ENCODE results near the gene MYLK4.

Gene MYLK4

DNA sequence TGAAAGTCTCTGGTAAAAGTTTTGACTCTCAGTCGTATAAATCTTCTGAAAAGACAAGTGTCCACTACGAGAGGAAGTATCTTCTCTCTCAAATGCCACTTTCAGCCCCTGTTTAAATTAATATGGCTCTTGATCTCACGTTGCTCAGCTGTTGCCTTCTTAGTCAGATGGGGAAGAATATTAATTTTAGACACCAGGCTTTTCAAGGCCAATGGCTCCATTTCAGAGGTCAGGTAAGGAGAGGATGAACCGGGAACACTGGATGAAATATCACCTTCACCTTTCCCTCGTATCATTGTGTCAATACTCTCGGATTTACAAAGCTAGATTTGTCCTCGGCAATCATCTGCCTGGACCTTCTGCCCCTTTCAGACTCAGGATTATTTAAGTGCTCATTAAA is at the start of gene MYLK4:
Gene MYLK4, minus strand, starts transcription at position 91 of the 400 bp plus-strand sequence. CDS start 1,628 bp downstream, outside the sequence.
- no peak for DNase-seq (ENCODE audit: low read depth in 2 of 2)

DNA sequence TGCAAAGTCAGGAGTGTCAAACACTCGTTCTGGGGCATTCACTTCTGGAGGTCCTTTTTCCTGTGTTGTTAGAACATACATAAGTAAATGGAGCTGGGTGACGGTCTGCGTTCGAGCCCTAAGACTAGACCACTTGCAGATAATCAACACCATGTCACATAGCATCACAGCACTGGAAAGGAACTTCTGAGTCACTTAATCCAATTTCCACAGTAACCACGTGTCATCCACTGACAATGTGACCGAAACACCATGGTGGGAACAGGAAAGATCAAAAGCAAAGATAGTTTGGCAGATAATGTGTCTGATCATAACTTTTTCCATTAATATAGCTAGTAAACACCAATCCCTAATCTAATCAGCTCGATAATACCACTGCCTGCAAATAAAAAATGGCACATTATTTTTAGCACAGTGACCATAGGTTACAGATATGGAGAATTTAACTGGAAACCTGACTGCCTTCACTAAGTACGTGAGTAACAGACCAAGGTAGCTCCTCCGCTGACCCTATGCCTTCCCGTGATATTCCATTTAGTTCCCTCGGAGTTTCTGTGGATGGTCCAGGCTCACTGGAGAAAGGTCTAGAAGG is 49.3 kb upstream of the MYLK4 start:
- no peak for DNase-seq (ENCODE audit: low read depth in 2 of 2)

DNA sequence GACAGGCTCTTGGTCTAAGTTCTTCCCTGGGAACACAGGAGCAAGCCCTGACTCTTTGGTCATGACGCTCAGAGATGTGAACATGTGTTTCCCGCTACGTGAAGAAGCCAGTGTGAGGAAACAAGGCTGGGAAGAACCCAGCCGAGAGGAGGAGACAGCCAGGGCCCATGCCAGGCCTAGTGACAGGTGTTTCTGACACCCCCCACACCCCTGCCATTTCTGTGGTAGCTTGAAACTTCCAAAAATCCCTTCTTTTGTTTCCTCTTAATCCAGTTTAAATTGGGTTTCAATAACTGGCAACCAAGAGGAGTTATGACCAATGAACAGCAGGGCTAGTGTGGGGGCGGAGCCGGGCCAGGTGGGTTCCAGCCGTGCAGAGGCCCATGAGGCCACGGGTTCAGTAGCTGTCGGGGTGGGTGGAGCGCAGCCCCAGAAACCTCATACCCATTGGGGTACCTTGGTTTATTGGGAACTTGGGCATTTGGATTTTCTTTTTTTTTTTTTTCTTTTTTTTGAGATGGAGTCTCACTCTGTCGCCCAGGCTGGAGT is 47.9 kb upstream of the MYLK4 start:
- no peak for DNase-seq (ENCODE audit: low read depth in 2 of 2)

DNA sequence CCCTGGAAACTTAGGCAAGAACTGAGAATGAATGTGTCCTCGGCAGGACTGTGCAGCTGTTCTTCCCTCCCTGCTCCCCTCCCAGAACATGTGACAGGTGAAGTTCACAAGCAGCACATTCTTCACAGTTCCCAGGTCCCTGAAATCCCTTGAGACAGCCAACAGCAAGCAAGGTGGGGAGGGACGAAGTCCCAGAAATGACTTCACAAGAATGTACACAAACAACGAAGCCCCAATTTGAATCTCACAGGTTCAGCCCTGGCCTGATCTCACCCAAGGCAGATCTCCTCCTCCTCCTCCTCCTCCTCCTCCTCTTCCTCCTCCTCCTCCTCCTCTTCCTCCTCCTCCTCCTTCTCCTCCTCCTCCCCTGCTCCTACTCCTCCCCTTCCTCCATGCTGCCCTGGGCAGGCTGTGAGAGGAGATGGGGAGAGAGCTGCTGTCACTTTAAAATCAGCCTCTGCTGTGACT is 46.9 kb upstream of the MYLK4 start:
- no peak for DNase-seq (ENCODE audit: low read depth in 2 of 2)

DNA sequence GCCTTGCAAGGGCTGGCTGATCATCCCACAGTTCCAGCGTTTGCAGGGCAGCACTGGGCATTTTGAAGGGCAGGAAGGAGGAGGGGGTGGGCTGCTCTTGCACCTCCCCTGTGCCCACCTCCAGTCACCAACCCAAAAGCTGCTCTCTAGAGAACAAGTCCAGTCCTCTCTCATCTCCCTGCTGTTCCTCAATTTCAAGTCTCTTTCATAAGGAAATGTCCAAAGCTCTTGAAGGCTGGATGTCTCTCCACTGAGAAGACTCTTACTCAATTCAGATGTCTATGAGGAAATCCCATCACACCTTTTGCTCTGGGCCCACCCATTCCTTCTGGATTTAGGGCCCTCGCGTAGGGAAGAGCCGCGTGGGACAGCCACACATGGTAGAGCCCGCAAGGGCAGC is 46.1 kb upstream of the MYLK4 start:
- DNase-seq (ENCODE audit: low read depth in 2 of 2): no peak

DNA sequence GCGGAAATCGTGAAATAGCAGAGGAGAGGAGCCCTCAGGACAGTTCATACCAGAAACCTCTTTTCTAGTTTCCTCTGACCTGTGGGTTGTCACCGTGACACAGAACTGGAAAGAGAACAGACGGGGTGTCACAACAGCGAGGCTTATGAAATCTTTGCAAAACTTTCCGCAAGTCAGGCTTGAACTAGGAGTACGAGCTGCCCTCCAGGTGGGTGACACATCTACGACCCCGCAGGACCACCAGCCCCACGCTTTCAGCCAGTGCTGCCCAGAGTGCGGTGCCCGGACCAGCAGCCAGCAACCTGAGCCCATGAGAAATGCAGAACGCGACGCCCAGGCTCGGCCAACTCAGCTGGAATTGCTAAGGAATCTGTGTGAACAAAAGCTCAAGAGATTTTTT is 45.2 kb upstream of the MYLK4 start:
- DNase-seq (ENCODE audit: low read depth in 2 of 2): no peak

DNA sequence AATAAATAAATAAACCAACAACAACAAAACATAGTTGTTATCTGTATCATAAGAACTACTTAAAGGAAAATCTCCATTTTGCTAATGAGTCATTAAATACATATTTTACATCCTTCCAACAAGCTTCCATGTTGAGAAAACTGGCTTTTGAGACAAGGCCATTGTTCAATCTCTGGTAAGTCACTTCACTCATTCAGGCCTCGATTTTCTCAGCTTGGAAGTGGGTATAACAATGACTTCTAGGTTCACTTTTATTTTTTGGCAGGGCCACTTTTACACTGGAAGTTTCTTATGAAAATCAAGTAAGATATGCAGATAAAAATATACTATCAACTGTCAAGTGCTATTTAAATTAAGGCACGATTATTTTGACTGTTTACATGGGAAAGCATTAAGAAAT is 44.4 kb upstream of the MYLK4 start:
- DNase-seq (ENCODE audit: low read depth in 2 of 2): no peak

DNA sequence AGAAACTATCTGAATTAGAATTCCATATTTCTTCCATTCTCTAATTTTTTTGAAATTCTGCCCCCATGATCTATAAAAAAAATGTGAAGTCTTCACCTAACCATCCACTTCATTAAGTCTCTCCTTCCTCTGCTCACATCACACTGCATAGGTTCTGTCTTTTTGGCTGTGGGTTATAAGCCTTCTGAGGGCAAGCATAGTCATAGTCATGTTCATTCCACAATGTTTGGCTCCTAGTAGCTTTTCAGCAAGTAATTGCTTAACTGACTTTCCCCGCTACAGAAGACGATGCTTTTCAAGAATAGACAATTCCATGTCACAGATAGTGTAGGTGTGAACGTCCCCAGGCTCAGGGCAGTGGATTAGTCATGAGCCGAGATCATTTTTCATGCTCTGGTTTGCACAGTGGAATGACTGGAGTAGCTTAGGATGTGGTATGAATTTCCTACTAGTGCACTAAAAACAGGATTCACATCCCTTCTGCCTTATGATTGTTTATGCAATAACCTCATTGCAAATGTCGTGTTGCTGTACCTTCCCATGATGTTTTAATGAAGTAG is 43.5 kb upstream of the MYLK4 start:
- no peak for DNase-seq (ENCODE audit: low read depth in 2 of 2)

DNA sequence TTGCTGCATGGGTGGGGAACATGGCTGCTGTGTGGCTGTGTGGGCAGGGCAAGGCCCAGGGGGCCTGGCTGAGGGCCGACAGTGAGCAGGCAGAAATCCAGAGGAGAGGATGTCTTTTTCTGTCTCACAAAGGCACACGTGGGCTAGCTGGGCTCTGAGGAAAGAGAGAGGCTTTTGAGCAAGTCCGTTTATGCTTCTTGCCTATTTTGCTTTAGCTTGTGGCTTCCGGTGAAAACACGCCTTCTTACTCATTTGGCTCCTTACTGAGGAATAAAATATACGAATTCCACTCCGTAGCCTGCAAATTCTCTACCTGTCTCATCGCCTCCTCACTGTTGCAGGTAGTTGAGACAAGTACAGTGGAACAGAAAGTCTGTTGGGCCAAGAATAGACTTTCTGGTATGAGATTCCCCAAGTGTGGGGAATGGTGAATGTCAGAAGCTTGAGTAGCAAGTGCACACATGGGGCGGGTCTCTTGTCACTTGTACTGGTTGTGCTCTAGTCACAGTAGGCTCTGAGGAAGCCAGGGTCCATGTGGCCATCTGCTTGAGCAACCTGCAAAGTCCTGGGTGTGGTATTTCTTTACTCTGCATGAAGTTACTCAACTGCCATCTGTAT is 42.9 kb upstream of the MYLK4 start:
- peak in 1 of 2 donors; percentile 28 for DNase-seq (ENCODE audit: low read depth in 2 of 2)

DNA sequence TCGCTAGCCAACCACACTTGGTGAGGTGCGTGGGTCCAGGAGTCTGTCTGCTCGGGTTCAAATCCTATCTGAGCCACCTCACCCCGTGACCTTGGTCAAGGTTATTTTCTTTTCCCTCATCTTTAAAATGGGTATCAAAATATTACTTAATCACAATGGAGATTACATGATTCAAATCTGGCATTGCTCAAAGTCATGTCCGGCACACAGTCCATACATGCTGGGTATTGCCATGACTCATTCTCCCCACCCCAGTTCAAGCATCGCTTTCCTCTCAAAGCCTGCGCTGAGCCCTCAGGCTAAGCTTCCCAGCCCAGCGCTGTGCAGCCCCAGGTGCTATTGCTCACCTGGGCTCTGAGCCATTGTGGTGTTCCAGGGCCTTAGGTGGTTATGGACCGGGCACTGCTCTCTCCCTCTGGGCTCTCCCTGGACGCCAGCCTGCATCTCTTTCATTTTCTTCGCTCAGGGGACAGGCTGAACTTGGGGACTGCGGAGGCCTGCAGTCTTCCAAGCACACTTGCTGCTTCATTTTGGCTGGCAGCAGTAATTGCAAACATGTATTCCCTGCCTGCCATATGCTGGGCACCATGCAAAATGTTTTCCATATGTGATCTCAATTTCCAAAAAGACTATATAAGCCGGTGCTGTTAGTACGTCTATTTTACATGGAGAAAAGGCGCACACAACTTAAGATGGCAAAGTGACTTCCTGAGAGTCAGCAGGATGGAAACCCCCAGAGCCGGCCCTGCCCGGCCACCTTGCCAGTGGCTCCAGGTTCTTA is 41.8 kb upstream of the MYLK4 start:
- DNase-seq (ENCODE audit: low read depth in 2 of 2): no peak

DNA sequence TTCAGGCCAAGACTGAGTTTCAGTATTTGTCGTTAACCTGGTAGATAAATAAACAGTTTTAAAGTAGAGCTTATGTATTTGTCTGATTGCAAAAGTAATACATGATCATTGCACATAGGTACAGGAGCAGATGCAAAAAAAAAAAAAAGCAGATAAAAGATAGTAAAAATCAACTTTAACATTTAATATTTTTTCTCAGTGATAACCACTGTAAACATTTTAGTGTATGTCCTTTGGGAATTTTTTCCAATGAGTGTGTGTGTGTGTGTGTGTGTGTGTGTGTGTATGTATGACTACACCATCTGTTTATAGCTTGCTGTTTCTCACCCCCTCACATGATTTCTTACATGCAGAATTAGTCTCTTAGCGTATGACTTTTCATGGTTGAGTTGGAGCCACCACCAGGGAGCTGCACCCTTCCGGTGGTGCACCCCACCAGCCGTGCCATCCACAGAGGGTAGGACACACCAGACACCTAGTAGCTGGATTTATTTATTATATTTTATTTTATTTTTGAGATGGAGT is 40.8 kb upstream of the MYLK4 start:
- DNase-seq (ENCODE audit: low read depth in 2 of 2): no peak

DNA sequence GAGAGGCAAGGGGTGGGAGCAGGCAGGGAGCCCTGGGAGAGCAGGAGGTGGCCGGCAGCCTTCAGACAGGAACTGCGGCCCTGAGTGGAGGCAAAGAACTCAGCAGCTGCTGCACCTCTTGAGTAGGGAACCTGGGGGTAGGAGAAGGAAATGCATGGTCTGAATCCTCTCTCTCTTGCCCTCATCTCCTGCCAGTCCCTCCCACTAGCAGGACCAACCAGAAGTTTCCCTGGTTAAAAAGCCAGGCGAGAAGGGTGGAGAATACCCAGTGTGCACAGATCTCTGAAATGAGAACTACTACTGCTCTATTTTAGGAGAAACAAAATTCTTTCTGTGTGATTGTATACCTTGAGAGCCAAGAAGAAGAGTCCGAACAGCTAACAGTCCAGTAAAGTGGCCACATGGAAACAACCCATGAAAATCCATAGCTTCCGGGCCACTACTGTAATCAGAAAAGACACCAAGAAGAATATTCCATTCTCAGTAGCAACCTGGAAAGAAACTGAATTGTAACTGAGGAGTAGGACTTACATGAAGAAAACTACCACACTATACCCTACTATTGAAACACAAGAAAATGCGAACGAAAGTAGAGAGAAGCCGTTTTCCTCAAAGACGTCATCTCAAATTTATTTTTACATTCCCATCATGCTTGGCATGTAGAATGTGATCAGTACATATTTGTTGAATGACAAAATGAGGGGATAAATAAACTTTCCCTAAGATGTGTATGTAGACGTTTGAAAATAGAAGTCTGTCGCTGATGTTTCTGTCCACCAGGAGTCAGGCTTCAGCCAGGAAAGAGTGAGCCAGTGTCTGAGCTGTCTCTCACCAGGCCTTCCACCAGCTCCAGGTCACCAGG is 40.1 kb upstream of the MYLK4 start:
- peak; percentile 55 to 56 for DNase-seq (ENCODE audit: low read depth in 2 of 2)

DNA sequence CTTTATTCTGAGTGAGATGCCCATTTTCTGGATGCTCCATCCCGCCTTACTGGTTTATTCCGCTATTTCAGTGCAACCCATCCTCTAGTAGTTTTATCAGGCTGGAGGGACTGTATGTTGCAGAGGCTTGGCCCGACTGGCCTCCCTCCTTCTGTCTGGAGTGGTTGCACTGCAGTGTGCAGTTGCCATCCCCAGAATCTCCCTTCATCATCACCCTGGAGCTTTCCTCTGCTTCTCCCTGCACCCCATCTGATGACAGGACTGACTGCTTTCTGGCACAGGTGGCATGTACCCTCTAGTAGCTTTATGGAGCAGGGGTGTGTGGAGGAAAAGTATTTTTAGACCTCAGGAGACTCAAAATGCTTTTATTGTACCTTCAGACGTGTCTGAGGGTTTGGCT is 35.5 kb upstream of the MYLK4 start:
- no peak for DNase-seq (ENCODE audit: low read depth in 2 of 2)

DNA sequence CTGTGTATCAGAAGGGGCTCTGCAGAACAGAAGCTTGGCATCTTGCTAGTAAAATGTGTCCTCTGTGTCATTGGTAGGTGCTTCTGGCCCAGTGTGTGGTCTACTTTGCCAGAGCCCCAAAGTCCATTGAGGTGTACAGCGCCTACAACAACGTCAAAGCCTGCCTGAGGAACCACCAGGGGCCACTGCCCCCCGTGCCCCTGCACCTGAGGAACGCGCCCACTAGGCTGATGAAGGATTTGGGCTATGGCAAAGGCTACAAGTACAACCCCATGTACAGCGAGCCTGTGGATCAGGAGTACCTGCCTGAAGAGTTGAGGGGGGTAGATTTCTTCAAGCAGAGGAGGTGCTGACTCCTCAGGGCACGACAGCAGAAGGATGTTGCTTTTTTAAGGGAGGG is 34.2 kb upstream of the MYLK4 start:
- no peak for DNase-seq (ENCODE audit: low read depth in 2 of 2)

DNA sequence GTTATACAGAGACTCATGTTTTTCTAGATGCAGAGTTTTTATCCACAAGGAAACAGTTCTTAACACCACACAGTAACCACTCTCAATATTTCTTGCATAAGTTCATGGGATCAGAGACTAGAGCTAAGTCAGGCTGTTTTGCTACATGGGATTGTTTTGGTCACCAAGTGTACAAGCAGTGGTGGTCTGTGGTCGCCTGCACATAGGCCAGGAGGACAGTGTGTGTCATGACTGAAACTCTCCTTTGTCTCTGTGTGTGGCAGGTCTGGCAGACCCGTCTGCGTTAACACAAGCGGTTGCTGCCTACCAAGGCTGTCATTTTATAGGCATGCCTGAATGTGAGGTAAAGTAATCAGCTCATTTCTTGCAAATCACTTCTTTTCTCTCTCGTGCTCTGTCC is 33.3 kb upstream of the MYLK4 start:
- no peak for DNase-seq (ENCODE audit: low read depth in 2 of 2)

DNA sequence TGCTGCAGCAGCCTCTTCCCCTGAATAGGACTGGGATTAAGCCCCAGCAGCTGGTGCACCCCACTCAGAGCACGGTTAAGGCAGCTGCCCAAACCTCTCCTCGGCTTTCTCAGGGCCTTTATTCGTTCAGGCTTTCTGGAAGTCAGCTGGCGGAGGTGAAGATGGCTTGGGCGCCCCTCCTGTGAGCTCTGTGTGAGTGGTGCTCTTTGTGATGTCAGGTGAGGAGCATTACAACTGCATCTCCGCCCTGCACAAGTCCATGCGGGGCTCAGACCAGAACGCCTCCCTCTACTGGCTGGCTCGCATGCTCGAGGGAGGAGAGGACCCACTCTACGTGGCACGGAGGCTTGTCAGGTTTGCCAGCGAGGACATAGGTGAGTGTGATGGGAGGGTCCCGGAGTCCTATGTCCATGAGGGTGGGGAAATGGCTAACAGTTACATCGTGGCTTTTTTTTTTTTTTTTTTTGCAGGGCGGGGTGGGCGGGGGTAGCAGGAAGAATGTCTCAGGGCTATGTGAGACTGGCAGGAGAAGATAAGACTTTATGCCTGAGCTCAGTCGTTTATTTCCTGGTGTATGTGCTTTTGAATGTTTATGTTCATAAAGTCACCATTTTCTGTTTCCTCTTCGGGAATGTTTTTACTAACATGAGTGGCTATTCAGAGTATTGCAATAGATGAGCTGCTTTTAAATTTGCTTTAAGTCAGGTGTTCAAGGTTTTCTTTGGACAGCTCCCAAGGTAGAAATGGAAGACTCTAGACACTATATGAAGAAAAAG is 32.7 kb upstream of the MYLK4 start:
- no peak for DNase-seq (ENCODE audit: low read depth in 2 of 2)

DNA sequence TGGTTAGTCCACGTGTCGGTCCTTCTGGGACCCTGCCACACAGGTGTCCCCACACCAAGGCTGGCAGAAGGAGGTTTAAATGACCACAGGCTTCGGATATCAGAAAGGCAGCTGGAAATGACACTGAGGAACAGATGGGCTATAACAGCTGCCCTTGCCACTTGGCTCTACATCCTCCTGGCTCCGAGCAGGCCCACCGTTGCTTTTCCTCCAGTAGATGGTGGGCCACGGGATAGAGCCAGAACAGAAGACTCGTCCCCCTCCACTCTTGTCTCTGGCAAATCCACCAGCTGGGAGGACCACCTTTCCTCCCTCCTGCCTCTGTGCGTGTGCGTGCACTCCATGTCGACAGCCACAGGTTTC is 32.1 kb upstream of the MYLK4 start:
- DNase-seq (ENCODE audit: low read depth in 2 of 2): no peak

DNA sequence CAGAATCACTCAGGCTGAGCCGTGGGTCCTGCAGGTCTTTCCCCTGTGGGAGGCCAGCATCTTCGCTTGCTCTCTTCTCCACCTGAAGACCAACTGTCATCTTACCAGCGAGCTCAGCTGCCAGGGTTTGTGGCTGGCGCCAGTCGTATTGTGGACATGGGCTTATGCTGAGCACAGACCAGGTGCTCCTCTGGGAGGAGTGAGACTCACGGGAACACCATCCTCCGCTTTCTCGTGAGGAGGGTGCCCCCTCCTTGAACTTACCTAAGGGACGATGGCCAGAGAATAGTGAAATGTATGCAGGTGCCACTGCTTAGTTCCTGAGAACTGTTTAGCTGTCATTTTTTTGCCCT is 31.6 kb upstream of the MYLK4 start:
- no peak for DNase-seq (ENCODE audit: low read depth in 2 of 2)

DNA sequence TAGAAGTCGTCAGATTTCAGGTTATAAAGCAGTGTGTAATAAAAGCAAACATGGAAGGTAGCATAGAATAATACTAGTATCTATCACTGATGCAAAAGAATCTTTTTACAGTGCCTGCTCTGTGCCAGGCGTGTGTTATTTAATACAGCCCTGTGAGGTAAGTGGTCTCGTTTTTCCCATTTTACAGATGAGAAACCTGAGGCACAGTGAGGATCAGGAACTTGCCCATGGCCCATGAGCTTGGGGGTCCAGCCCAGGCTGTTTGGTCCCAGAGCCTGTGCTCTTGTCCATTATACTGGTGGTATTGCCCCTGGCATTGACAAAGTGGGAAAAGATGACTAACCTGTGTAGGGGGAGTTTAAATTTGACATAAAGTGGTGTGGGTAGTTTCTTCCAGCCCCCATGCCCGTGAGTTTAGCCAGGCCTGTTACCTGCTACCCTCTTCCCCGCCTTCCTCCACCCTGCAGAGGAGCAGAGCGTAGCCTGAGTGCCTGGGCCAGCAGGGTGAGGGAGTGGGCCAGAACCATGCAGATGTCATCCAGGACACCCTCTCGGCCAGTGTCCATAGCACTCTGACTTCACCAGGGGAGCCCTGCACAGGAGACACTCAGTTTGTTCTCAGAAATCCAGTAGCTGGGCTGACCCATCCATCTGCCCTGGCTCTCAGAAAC is 31.1 kb upstream of the MYLK4 start:
- no peak for DNase-seq (ENCODE audit: low read depth in 2 of 2)

DNA sequence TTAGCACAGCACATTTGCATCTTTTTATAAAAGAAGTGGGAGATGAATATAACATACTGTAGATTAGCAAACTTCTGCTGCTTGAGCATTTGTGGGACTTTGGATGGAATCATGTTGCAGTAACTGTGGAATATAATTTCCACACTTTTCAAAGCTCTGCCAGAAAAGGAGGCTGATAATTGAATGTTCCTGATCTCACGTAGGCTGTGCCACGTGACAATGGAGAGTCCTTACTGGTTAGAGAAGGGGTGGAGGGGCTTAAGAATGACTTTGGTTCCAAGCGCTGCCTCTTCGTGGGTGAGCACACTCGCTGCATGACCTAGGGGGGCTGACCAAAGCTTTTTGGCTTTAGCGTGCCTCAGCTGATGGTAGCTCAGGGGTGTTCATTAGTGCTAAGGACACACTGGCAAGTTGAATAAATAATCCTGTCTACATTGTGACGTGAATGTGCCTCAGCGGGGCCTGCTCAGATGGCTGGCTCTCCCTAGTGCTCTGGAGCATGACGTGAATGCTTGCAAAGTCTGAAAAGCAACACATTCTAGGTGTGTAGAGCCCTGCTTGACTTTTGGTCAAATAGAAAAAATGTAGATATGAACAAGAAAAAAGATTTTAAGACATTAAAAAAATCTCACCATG is 29.5 kb upstream of the MYLK4 start:
- no peak for DNase-seq (ENCODE audit: low read depth in 2 of 2)

Measured in stimulated activated CD4-positive, alpha-beta T cell treated with anti-CD3 and anti-CD28 coated beads, Interleukin-15, amount 100 ng/mL, for 48 hours (primary cell).